ENCODE results near the gene IL1RAPL2. TPM values are rescaled to one million over a fixed set of nuclear protein-coding genes. Genes with fewer than 3 reads are reported as not detected.

IL1RAPL2 gene
- total RNA-seq, 1 experiment from 2014 or later = not detected

DNA sequence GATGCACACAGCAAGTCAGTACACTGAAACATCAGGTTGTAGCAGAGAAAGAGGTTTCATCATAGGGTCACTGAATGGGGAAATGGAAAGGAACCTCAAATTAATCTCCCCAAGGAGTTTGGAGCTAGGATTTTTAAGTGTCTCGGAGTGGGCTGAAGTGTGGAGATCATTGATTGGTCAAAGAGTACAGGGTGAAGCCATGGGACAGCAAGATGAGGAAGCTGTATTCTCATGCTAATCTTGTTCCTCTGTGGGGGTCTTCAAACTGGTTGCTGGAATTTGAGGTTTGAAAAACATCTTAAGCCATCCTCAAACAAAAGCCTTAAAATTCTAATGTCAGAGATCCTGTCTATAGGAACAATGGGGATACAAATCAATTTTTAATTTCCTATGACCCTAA, 733.3 kb downstream of the IL1RAPL2 start:
- no TSS peak for BruUV-seq (replicated peaks)
- ATAC-seq = no peak

GRCh38 chrX:105302246-105302645, 736.2 kb downstream of the IL1RAPL2 start:
- POLR2A ChIA-PET = no interaction called here
- TF ChIP-seq CTCF (IDR thresholded peaks at IDR 0.05) (no peak), TCF7L2 (IDR thresholded peaks at IDR 0.05; ENCODE audit: low read depth, low read length) (no peak), POLR2AphosphoS5 (IDR thresholded peaks at IDR 0.05; ENCODE audit: low read depth, low read length) (no peak)
- CTCF ChIA-PET = no interaction called here

More for the DNA sequence above, 733.3 kb downstream of the IL1RAPL2 start:
- H3K36me3 ChIP-seq (ENCODE audit: control insufficient read depth, insufficient read depth, low read length) = no peaks in the 10 kb centered on the region
- no peak overlapping the region for H3K4me3 ChIP-seq (ENCODE audit: low read depth in 2 of 2, low read length in 2 of 2)
- no peaks in the 10 kb centered on the region for H3K4me1 ChIP-seq (ENCODE audit: control insufficient read depth, insufficient read depth, low read length)
- no peak for DNase-seq (ENCODE audit: low read depth, low spot score)
- ChIA-PET CTCF (no interaction called here), POLR2A (no interaction called here)
- in situ Hi-C loops (cut with HindIII; ENCODE audit: low pct_unique_long_range_greater_than_20kb, low sequenced_read_pairs) = no loop called here
- H3K27ac ChIP-seq (ENCODE audit: low read length) = no peak overlapping the region
- TF ChIP-seq, protein P1, sequence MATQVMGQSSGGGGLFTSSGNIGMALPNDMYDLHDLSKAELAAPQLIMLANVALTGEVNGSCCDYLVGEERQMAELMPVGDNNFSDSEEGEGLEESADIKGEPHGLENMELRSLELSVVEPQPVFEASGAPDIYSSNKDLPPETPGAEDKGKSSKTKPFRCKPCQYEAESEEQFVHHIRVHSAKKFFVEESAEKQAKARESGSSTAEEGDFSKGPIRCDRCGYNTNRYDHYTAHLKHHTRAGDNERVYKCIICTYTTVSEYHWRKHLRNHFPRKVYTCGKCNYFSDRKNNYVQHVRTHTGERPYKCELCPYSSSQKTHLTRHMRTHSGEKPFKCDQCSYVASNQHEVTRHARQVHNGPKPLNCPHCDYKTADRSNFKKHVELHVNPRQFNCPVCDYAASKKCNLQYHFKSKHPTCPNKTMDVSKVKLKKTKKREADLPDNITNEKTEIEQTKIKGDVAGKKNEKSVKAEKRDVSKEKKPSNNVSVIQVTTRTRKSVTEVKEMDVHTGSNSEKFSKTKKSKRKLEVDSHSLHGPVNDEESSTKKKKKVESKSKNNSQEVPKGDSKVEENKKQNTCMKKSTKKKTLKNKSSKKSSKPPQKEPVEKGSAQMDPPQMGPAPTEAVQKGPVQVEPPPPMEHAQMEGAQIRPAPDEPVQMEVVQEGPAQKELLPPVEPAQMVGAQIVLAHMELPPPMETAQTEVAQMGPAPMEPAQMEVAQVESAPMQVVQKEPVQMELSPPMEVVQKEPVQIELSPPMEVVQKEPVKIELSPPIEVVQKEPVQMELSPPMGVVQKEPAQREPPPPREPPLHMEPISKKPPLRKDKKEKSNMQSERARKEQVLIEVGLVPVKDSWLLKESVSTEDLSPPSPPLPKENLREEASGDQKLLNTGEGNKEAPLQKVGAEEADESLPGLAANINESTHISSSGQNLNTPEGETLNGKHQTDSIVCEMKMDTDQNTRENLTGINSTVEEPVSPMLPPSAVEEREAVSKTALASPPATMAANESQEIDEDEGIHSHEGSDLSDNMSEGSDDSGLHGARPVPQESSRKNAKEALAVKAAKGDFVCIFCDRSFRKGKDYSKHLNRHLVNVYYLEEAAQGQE (IDR thresholded peaks at IDR 0.05; ENCODE audit: insufficient read depth in 1 of 2, low read depth in 2 of 2, low read length in 1 of 2) = no peak
- TF ChIP-seq SIN3A (IDR thresholded peaks at IDR 0.05; ENCODE audit: borderline replicate concordance, insufficient read depth, low read depth, low read length) (no peak), POLR2AphosphoS5 (IDR thresholded peaks at IDR 0.05; ENCODE audit: low read depth, low read length) (no peak), CTCF (IDR thresholded peaks at IDR 0.05) (no peak), TCF7L2 (IDR thresholded peaks at IDR 0.05; ENCODE audit: low read depth, low read length) (no peak)
- intact Hi-C loops (cut with micrococcal nuclease; ENCODE audit: unreplicated experiment) = no loop called here
- H3K27me3 ChIP-seq (ENCODE audit: control insufficient read depth, insufficient read depth, low read length) = no peaks in the 10 kb centered on the region
- no peaks in the 10 kb centered on the region for H3K9me3 ChIP-seq (ENCODE audit: control insufficient read depth, insufficient read depth, low read depth, low read length)

More at GRCh38 chrX:105302246-105302645, 736.2 kb downstream of the IL1RAPL2 start:
- H3K4me1 ChIP-seq (ENCODE audit: control insufficient read depth, insufficient read depth, low read length) = no peaks in the 10 kb centered on the region
- no peak overlapping the region for H3K4me3 ChIP-seq (ENCODE audit: low read depth in 2 of 2, low read length in 2 of 2)
- no TSS peak for BruUV-seq (replicated peaks)
- no peak for ATAC-seq
- H3K9me3 ChIP-seq (ENCODE audit: control insufficient read depth, insufficient read depth, low read depth, low read length) = no peaks in the 10 kb centered on the region
- DNase-seq (ENCODE audit: low read depth, low spot score) = no peak
- no peaks in the 10 kb centered on the region for H3K36me3 ChIP-seq (ENCODE audit: control insufficient read depth, insufficient read depth, low read length)
- no peaks in the 10 kb centered on the region for H3K27me3 ChIP-seq (ENCODE audit: control insufficient read depth, insufficient read depth, low read length)
- no peak overlapping the region for H3K27ac ChIP-seq (ENCODE audit: low read length)
- in situ Hi-C loops (cut with HindIII; ENCODE audit: low pct_unique_long_range_greater_than_20kb, low sequenced_read_pairs) = no loop called here
- intact Hi-C loops (cut with micrococcal nuclease; ENCODE audit: unreplicated experiment) = no loop called here
